HCT116 (cell line): ENCODE data around the gene BORCS8. TPM values are rescaled to one million over a fixed set of nuclear protein-coding genes. Genes with fewer than 3 reads are reported as not detected.

ENCODE experiments used
- ATAC-seq: fragments of 200-7000 bp; cut with Tn5 transposase; 2 replicates; pipeline ENCODE4 v1.9.1; 2020; ENCODE audit warnings: mild to moderate bottlenecking, moderate library complexity
- BruUV-seq: library from RNA; stranded (reverse); fragments of 400-500 nt; replicated peaks from 2 replicates; lab custom pipeline; 2021; lab: Mats Ljungman, UMichigan
- CTCF ChIA-PET: fragments of 300-600 bp; sonication (Branson Sonifier 250); formaldehyde crosslinking; loops from one replicate; lab custom pipeline; 2021; ENCODE audit warnings: antibody characterized with exemption; lab: Charles Lee
- POLR2A ChIA-PET: fragments of 300-600, 350-600 bp; sonication (Branson Sonifier 250); formaldehyde crosslinking; loops from one replicate; lab custom pipeline; 2021; ENCODE audit warnings: antibody characterized with exemption; lab: Charles Lee
- RAD21 ChIA-PET, 2 experiments: fragments of 300-600 bp; sonication (Branson Sonifier 250); formaldehyde crosslinking; loops; one replicate each; lab custom pipeline; 2023; ENCODE audit warnings: low total read pairs in 2 of 2; ENCODE audit not compliant: uncharacterized antibody in 2 of 2, unreplicated experiment in 2 of 2, low non-redundant PET in 1 of 2; lab: Charles Lee
- DNase-seq: peaks from one replicate; pipeline ENCODE4 v3.0.0-alpha.2; 2010; ENCODE audit warnings: low read depth, low spot score
- H2AFZ ChIP-seq: fragments of 200-600 bp; shearing (Covaris generic), sonication (generic); 2 replicates; pipeline ENCODE4 v1.6.1; 2017; ENCODE audit warnings: low read depth, mixed run types, mixed read lengths, antibody characterized with exemption, low read length; ENCODE audit not compliant: poor library complexity, severe bottlenecking
- H3K27ac ChIP-seq: 2 replicates; pipeline ENCODE4 v1.5.1; 2012; ENCODE audit warnings: low read depth, low read length
- H3K27me3 ChIP-seq: fragments of 200-600 bp; sonication (generic); 2 replicates; pipeline ENCODE4 v1.6.1; 2016; ENCODE audit warnings: mixed run types, low read length, mixed read lengths; ENCODE audit not compliant: insufficient read depth
- H3K36me3 ChIP-seq, 2 experiments: fragments of 200-500 bp in 1 of 2; fragments of 200-600 bp in 1 of 2; sonication (Bioruptor generic) in 1 of 2; sonication (generic) in 1 of 2; 2 replicates each; pipeline versions ENCODE4 v1.5.1 to v1.6.1; 2014 to 2016; ENCODE audit warnings: low read length in 2 of 2, inconsistent platforms in 1 of 2, mixed read lengths in 1 of 2, mixed run types in 1 of 2; ENCODE audit not compliant: insufficient read depth in 2 of 2, control insufficient read depth in 1 of 2
- H3K4me1 ChIP-seq, 2 experiments: fragments of 200-600 bp in 1 of 2; sonication (generic) in 1 of 2; 2 replicates each; pipeline versions ENCODE4 v1.5.1 to v1.6.1; 2012 to 2017; ENCODE audit warnings: low read length in 2 of 2, inconsistent platforms in 1 of 2, mild to moderate bottlenecking in 1 of 2, mixed read lengths in 1 of 2, mixed run types in 1 of 2, moderate library complexity in 1 of 2; ENCODE audit not compliant: insufficient read depth in 2 of 2, control insufficient read depth in 1 of 2
- H3K4me2 ChIP-seq: fragments of 200-600 bp; sonication (generic); 2 replicates; pipeline ENCODE4 v1.6.1; 2017; ENCODE audit warnings: mixed run types, low read length, mixed read lengths
- H3K4me3 ChIP-seq, 2 experiments: fragments of 200-600 bp in 1 of 2; sonication (generic) in 1 of 2; replicated peaks in 1 of 2; 2 replicates each; pipeline ENCODE4 v1.5.1; 2011 to 2016; ENCODE audit warnings: low read length in 2 of 2, control low read depth in 1 of 2, low read depth in 1 of 2, mild to moderate bottlenecking in 1 of 2, mixed read lengths in 1 of 2, mixed run types in 1 of 2
- H3K79me2 ChIP-seq: fragments of 200-600 bp; sonication (generic); 2 replicates; pipeline ENCODE4 v1.6.1; 2017; ENCODE audit warnings: mild to moderate bottlenecking, mixed run types, low read length, moderate library complexity, mixed read lengths; ENCODE audit not compliant: insufficient read depth
- H3K9ac ChIP-seq: fragments of 200-600 bp; sonication (generic); 2 replicates; pipeline ENCODE4 v1.6.1; 2016; ENCODE audit warnings: low read length, mixed read lengths
- H3K9me2 ChIP-seq: fragments of 200-600 bp; sonication (generic), shearing (Covaris generic); 2 replicates; pipeline ENCODE4 v1.6.1; 2017; ENCODE audit warnings: mixed run types, mild to moderate bottlenecking, moderate library complexity; ENCODE audit not compliant: insufficient read depth
- H3K9me3 ChIP-seq, 2 experiments: fragments of 200-500 bp in 1 of 2; fragments of 200-600 bp in 1 of 2; sonication (Bioruptor generic) in 1 of 2; sonication (generic) in 1 of 2; 2 replicates each; pipeline ENCODE4 v1.6.1; 2014 to 2017; ENCODE audit warnings: low read length in 2 of 2, mixed read lengths in 2 of 2, inconsistent platforms in 1 of 2, low read depth in 1 of 2, mild to moderate bottlenecking in 1 of 2, mixed run types in 1 of 2, moderate library complexity in 1 of 2; ENCODE audit not compliant: control insufficient read depth in 1 of 2, insufficient read depth in 1 of 2
- H4K20me1 ChIP-seq: fragments of 200-600 bp; sonication (generic), shearing (Covaris generic); 2 replicates; pipeline ENCODE4 v1.6.1; 2017; ENCODE audit warnings: mixed run types, mild to moderate bottlenecking, moderate library complexity; ENCODE audit not compliant: insufficient read depth
- ATF3 ChIP-seq: IDR thresholded peaks from 2 replicates; pipeline ENCODE4 v1.6.1; 2012
- CBX3 ChIP-seq: IDR thresholded peaks from 2 replicates; pipeline ENCODE4 v1.6.1; 2012; ENCODE audit warnings: low read depth
- CEBPB ChIP-seq: IDR thresholded peaks from 2 replicates; pipeline ENCODE4 v1.6.1; 2012; ENCODE audit warnings: low read depth
- EGR1 ChIP-seq: IDR thresholded peaks from 2 replicates; pipeline ENCODE4 v1.6.1; 2012; ENCODE audit warnings: low read depth
- ELF1 ChIP-seq: IDR thresholded peaks from 2 replicates; pipeline ENCODE4 v1.6.1; 2012; ENCODE audit warnings: low read depth, borderline replicate concordance
- EZH2 ChIP-seq: fragments of 200-600 bp; sonication (generic); IDR thresholded peaks from 2 replicates; pipeline ENCODE4 v1.6.1; 2017; ENCODE audit warnings: antibody characterized with exemption, mixed run types
- EZH2phosphoT487 ChIP-seq: fragments of 200-600 bp; IDR thresholded peaks from 2 replicates; pipeline ENCODE4 v1.6.1; 2018; ENCODE audit warnings: antibody characterized with exemption, borderline replicate concordance
- FOSL1 ChIP-seq: IDR thresholded peaks from 2 replicates; pipeline ENCODE4 v1.6.1; 2012; ENCODE audit warnings: low read depth
- JUND ChIP-seq: IDR thresholded peaks from 2 replicates; pipeline ENCODE4 v1.6.1; 2012
- REST ChIP-seq: IDR thresholded peaks from 2 replicates; pipeline ENCODE4 v1.6.1; 2012; ENCODE audit warnings: low read depth
- SRF ChIP-seq: IDR thresholded peaks from 2 replicates; pipeline ENCODE4 v1.6.1; 2012; ENCODE audit warnings: low read depth
- ZBTB33 ChIP-seq: IDR thresholded peaks from 2 replicates; pipeline ENCODE4 v1.6.1; 2011; ENCODE audit warnings: mild to moderate bottlenecking, low read length, moderate library complexity; ENCODE audit not compliant: insufficient replicate concordance; ENCODE audit errors: extremely low read depth
- ZFX ChIP-seq: fragments of 450-650 bp; IDR thresholded peaks from 2 replicates; pipeline ENCODE4 v1.6.1; 2017
- intact Hi-C: fragments of 100-400 bp; cut with micrococcal nuclease; formaldehyde crosslinking; loops from 2 replicates; pipeline ENCODE4 v1.10.0; 2022
- total RNA-seq: library from RNA; stranded (reverse); gene quantifications from one replicate; pipeline ENCODE4 v1.2.1, GENCODE V29; 2021; ENCODE audit not compliant: unreplicated experiment

The BORCS8 gene
- total RNA-seq, 1 experiment from 2014 or later = 17.1 TPM

GRCh38 chr19:19171821-19172532 is 20.0 kb downstream of the BORCS8 start:
- Histone ChIP-seq H3K9ac (no peak overlapping the region), H3K4me1 (peaks cover 9 to 10% of the 10 kb centered on the region in 2 experiments; a peak in 3 of 4 replicates), H4K20me1 (no peaks in the 10 kb centered on the region), H3K79me2 (no peaks in the 10 kb centered on the region), H3K36me3 (no peaks in the 10 kb centered on the region), H3K9me2 (no peaks in the 10 kb centered on the region), H3K9me3 (no peaks in the 10 kb centered on the region), H3K4me3 (no peak overlapping the region), H2AFZ (no peak overlapping the region), H3K27me3 (no peaks in the 10 kb centered on the region), H3K27ac (no peak overlapping the region; the same call in 1 of the 2 replicates), H3K4me2 (no peak overlapping the region)
- ATAC-seq = no peak
- CTCF ChIA-PET = no interaction called here
- DNase-seq = no peak
- intact Hi-C loops = no loop called here
- POLR2A ChIA-PET = no interaction called here
- no TSS peak for BruUV-seq
- RAD21 ChIA-PET = no interaction called here
- TF ChIP-seq CEBPB (peak; percentile 67), EZH2 (no peak), EGR1 (no peak), ELF1 (no peak), ZFX (no peak)

DNA sequence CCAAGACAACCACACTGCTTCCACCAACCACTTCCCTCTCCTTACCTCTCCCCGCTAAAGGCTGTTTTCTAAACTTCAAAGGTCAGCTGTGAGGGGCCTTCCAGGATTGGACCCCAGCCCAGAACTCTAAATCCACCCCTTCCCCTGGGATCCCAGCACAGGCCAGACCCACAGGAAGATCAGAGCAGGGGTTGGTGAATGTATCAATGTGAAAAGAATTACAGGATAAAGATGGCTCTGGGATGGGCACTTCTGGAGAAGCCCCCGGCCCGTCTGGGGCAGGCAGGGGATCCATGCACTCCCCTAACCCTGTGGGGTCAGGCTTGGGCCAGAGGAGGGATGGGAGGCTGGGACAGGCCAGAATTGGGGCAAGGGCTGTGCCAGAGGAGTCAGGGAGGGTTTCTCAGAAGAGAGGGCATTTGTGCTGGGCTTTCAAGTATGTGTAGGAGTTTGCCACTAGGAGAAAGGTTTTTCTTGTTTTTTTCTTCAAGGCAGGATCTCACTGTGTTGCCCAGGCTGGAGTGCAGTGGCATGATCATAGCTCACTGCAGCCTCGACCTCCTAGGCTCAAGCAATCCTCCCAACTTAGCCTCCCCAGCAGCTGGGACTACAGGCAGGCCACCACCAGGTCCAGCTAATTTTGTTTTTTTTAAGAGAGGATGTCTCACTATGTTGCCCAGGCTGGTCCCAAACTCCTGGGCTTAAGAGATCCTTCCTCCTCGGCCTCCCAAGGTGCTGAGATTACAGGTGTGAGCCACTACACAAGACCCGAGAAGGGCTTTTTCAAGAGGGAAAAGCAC is 20.9 kb downstream of the BORCS8 start:
- H3K9ac ChIP-seq = no peak overlapping the region
- RAD21 ChIA-PET = no interaction called here
- H3K4me1 ChIP-seq = peaks cover 9 to 10% of the 10 kb centered on the region in 2 experiments; a peak in 3 of 4 replicates
- no peak for ATAC-seq
- H3K27ac ChIP-seq = no peak overlapping the region; the same call in 1 of the 2 replicates
- POLR2A ChIA-PET = no interaction called here
- no peaks in the 10 kb centered on the region for H3K27me3 ChIP-seq
- H3K79me2 ChIP-seq = no peaks in the 10 kb centered on the region
- no peaks in the 10 kb centered on the region for H3K36me3 ChIP-seq
- no peaks in the 10 kb centered on the region for H3K9me2 ChIP-seq
- BruUV-seq = no TSS peak
- no peak overlapping the region for H3K4me3 ChIP-seq
- no peak for DNase-seq
- no peaks in the 10 kb centered on the region for H3K9me3 ChIP-seq
- H4K20me1 ChIP-seq = no peaks in the 10 kb centered on the region
- CTCF ChIA-PET = no interaction called here
- no peak overlapping the region for H2AFZ ChIP-seq
- H3K4me2 ChIP-seq = no peak overlapping the region
- intact Hi-C loops = no loop called here
- TF ChIP-seq REST (no peak), CEBPB (no peak), FOSL1 (no peak), CBX3 (no peak), ZBTB33 (no peak), EZH2 (no peak), JUND (no peak), EZH2phosphoT487 (no peak), ATF3 (no peak), SRF (no peak), ZFX (no peak), ELF1 (no peak)
